GM19438 (cell line): ENCODE measurements around the gene CTNNBL1.
"Not testable (repeated sequence)": the region's sequence is repeated elsewhere in the genome, so short reads cannot be mapped to it uniquely, and the experiment has no call there.

Experiments
- ATAC-seq: cut with Tn5 transposase; IDR thresholded peaks from one replicate; pipeline ENCODE4 v1.9.1; 2021; ENCODE audit warnings: low read depth; ENCODE audit not compliant: unreplicated experiment

The CTNNBL1 gene

GRCh38 chr20:37848706-37849105 is 154.9 kb downstream of the CTNNBL1 start:
- ATAC-seq: no peak

- ATAC-seq: no peak
Measured at GRCh38 chr20:37849156-37849555, 155.3 kb downstream of the CTNNBL1 start.

GRCh38 chr20:37849566-37849965 is 155.7 kb downstream of the CTNNBL1 start:
- no peak for ATAC-seq

- ATAC-seq: no peak
Measured at GRCh38 chr20:37850036-37850592, 156.3 kb downstream of the CTNNBL1 start.

- ATAC-seq: no peak
Measured at GRCh38 chr20:37850724-37851355, 157.0 kb downstream of the CTNNBL1 start.

GRCh38 chr20:37852666-37853065 is 158.8 kb downstream of the CTNNBL1 start:
- no peak for ATAC-seq

- ATAC-seq: no peak
Measured at GRCh38 chr20:37853823-37854375, 160.1 kb downstream of the CTNNBL1 start.

GRCh38 chr20:37856034-37856433 is 162.2 kb downstream of the CTNNBL1 start:
- ATAC-seq: not testable (repeated sequence)

GRCh38 chr20:37856932-37857660 is 163.3 kb downstream of the CTNNBL1 start:
- ATAC-seq: no peak

- ATAC-seq: no peak
Measured at GRCh38 chr20:37859406-37860171, 165.8 kb downstream of the CTNNBL1 start.

GRCh38 chr20:37863289-37863688 is 169.5 kb downstream of the CTNNBL1 start:
- ATAC-seq: no peak

GRCh38 chr20:37864298-37864697 is 170.5 kb downstream of the CTNNBL1 start:
- no peak for ATAC-seq

- no peak for ATAC-seq
Measured at GRCh38 chr20:37866051-37866450, 172.2 kb downstream of the CTNNBL1 start.

- no peak for ATAC-seq
Measured at GRCh38 chr20:37867289-37868195, 173.7 kb downstream of the CTNNBL1 start.

GRCh38 chr20:37868851-37869333 is 175.1 kb downstream of the CTNNBL1 start:
- ATAC-seq: no peak

- ATAC-seq: no peak
Measured at GRCh38 chr20:37869334-37869861, 175.6 kb downstream of the CTNNBL1 start.

- ATAC-seq: no peak
Measured at GRCh38 chr20:37870294-37870693, 176.5 kb downstream of the CTNNBL1 start.

- ATAC-seq: no peak
Measured at GRCh38 chr20:37871751-37872150, 177.9 kb downstream of the CTNNBL1 start.

- ATAC-seq: no peak
Measured at GRCh38 chr20:37872161-37872560, 178.3 kb downstream of the CTNNBL1 start.
